HG03354 (cell line): ENCODE results near the gene KYNU.
"Not testable (repeated sequence)": the region's sequence is repeated elsewhere in the genome, so short reads cannot be mapped to it uniquely, and the experiment has no call there.

Source experiments
- ATAC-seq: cut with Tn5 transposase; IDR thresholded peaks from one replicate; pipeline ENCODE4 v1.9.1; 2021; ENCODE audit warnings: mild to moderate bottlenecking; ENCODE audit not compliant: unreplicated experiment, poor library complexity, severe bottlenecking

Gene KYNU

DNA sequence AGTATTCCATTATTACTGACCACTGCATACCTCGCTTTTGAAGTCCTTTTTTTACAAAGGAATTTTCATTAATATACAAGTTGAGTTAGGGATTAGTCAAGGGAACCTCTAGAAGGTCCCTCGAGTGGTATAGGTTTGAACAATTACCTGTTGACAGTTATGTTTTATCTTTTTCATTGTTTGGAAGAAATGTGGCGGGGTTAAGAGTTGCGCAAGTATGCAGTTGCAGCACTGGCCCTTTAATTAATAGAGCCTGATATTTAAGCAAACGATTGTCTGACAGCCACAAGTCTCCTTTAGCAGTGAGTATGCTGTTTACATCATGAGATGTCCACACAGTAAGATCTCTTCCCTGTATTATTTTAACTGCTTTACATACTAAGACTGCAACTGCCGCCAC is 24.3 kb downstream of the KYNU start:
- no peak for ATAC-seq

DNA sequence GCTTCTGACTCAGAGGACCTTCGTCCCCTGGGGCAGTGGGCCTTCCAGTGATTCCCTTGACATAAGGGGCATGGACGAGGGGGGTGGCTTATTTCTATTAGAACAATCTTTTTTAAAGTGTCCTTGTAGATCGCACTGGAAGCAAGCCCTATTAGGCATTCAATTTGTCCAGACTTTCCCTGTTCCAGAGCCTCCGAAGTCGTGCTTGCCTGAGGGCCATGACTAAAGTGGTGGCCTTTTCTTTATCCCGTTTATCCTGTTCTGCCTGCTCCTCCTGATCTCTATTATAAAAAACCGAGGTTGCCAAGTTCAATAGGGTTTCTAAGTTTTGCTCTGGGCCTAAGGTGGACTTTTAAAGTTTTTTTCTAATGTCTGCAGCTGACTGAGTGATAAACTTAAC is 26.3 kb downstream of the KYNU start:
- not testable (repeated sequence) for ATAC-seq

DNA sequence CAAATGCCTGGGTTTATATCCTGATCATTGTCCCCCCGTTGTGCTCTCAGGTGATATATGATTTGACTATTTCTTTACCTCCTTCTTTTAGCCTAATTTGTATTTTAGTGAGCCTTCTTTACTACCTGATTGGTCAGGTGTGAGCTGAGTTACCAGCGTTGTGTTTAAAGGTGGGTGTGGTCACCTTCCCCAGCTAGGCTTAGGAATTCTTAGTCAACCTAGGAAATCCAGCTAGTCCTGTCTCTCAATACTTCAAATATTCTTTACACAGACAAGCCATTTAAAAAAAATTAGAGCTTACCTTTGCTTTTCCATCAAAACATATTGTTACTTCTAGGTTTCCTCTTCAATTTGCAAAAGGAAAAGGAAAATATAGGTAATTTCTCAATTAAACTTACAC is 30.2 kb downstream of the KYNU start:
- no peak for ATAC-seq

GRCh38 chr2:142914507-142915313 is 37.2 kb downstream of the KYNU start:
- ATAC-seq, result peak; percentile 100

DNA sequence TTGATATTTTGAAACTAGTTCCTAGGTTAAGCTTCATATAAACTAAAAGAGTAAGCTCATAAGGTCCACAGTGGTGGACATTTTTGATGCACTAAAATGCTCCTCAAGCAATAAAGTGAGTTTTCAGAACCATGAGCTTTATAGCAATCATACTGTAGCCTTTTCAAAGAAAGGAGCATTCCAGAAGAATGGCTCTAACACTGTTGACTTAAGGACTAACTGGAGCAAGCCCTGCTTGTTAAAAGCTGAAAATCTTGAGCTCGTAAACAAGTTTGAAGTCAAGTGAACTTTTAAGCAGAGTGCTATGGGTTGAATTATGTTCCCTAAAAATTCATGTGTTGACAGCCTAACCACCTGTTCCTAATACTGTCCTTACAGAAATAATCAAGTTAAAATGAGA is 38.0 kb downstream of the KYNU start:
- no peak for ATAC-seq

DNA sequence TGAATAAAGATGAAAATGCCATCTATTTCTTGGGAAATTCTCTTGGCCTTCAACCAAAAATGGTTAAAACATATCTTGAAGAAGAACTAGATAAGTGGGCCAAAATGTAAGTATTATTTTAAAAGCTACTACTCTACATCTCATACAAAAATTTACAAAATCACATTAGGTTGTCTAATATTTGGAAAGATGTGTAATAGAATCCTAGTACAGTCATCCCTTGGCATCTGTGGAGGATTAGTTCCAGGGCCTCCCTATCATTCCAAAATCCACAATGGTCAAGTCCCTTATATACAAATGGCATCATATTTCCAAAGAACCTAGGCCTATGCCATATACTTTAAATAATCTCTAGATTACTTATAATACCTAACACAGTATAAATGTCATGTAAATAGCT is 41.2 kb downstream of the KYNU start:
- no peak for ATAC-seq

GRCh38 chr2:142920571-142920970 is 43.1 kb downstream of the KYNU start:
- no peak for ATAC-seq

DNA sequence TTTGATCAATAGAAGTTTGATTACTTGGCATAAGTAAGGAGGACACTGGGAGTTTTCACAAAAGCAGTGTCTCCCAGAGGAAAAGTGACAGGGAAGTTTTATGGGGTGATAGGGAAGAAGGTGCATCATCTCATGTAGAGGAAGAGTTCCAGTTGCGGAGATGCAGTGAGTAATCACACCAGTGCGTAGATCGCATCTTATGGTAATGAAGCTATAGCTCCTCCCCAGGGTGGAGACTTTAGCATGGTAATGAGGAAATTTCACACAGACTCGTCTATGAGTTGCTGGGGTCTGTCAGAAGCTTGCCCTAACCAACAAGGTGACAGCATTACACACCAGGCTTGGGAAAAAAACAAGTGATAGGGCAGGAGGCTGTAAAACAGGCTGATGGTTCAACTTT is 49.0 kb downstream of the KYNU start:
- ATAC-seq, result no peak

DNA sequence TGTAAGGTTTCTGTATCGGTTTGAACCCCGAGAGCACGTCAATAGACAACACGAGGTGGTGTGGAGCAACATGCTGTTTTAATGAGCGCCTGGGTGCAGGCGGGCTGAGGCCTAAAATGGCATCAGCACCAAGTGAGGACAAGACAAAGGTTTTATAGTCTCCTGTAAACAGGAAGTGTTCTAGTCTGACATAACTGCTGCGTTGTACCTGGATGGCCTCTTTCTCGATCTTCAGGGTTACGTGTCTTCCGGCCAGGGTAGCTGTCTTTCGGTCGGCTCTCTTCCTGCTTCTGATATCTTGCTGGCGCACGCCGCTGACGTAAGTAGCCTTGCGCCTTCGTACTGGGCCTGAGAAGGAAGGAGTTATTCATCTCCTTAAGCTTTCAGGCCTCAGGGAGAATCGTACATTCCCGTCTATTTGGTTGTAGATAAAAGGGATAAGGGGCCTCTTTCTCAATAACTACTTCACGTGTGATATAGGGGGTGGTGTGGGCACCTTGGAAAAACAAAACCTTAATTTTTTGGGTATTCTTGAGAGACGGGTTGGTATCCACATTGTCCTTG is 53.5 kb downstream of the KYNU start:
- ATAC-seq, result no peak

DNA sequence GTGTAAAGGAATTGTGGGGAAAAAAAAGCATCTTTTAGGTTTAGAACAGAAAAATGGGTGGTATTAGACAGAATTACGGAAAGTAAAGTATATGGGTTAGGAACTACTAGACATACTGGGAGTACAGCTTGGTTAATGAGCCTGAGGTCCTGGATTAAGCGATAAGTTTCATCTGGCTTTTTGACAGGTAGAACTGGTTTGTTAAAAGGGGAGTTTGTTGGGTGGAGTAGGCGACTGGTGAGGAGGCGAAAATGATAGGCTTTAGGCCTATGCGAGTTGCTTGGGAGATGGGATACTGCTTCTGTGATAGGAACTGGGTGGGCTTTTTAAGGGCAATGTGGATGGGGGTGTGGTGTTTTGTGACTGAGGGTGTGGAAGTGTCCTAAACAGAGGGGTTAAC is 56.5 kb downstream of the KYNU start:
- ATAC-seq, result no peak

DNA sequence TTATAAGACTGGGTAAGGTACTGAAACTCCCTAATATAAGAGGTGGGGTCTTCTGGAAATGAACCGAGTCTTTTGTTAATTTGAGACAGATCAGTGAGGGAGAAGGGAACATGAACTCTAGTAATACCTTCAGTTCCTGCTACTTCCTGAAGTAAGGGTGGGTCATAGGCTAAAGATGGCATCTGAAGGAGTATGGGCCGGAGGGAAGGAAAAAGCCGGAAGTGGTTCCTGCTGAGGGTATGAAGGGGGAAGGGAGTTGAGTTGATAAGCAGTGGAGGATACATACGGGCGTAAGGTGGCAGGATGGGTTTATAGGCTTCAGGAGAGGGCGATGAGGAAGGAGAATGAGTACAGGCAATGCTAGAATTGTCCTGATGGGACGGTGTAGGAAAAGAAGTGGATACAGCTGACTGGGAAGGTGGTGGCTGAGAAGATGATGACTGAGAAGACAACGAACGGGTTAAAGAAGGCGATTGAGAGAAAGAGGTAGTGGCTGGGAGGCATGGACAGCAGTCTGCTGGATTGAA is 58.2 kb downstream of the KYNU start:
- ATAC-seq, result no peak

DNA sequence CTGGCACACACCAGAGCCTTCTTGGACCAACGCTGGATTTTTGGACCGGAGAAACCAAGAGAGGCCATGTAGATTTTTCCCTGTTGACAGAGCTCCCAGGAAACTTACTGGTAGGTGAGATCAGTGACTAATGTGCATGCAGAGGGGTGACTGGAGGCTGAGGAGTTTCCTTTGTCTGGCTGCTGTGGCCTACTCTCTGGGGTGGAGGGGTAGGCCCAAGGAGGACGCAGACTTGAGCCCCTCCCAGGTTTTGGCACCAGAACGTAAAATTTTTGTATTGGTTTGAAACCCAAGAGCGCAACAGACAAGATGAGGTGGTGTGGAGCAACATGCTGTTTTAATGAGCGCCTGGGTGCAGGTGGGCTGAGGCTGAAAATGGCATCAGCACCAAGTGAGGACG is 59.2 kb downstream of the KYNU start:
- no peak for ATAC-seq

DNA sequence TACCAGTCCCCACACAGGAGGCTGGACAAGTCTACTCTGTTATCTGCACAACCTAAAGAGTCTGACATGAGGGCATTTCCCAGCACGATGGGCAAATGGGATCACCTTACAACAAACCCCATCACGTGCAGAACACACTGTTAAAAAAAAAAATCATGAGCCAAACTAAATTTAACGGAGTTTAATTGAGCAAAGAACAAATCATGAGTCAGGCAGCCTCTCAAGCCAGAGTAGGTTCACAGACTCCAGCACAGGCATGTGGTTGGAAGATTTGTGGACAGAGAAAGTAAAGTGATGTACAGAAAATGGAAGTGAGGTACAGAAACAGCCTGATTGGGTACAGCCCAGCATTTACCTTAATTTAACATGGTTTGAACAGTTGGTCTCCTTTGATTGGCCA is 59.9 kb downstream of the KYNU start:
- ATAC-seq, result no peak

DNA sequence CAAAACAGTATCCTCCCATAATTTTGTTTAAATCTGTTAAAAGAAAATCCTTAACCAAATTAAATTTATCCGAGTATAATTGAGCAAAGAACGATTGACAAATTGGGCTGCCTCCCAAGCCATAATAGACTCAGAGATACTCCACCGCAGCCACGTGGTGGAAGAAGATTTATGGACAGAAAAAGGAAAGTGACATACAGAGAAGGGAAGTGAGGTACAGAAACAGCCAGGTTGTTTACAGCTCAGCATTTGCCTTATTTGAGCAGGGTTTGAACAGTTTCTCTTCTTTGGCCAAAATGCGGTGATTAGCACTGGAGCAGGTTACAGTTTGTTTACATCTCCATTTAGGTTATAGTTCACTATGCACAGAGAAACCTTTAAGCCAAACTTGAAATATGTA is 60.8 kb downstream of the KYNU start:
- ATAC-seq, result no peak

DNA sequence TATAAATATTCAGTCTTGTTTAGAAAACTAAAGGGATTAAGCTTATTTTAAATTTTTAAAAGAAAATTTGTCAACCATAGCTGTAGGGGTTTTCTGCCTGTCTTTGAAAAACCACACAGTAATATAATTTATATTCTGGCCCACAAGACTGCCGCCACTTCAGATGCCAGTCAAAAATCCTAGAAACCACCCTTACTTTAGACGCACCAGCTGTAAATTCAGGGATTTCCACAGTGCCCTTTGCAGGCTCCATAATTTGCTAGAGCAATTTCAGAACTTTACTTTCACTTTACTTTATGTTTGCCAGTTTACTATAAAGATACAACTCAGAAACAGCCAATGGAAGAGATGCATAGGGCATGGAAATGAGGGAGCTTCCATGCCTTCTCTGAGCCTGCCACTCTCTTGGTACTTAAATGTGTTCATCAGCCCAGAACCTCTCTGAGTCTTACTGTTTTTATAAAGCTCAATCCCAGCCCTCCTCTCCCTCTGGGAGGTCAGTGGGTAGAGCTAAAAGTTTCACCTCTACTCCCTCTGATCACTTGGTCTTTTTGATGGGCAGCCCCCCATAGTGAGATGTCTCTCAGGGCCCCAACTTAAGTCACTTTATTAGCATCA is 63.3 kb downstream of the KYNU start:
- ATAC-seq, result no peak

- ATAC-seq, result no peak
Observed at GRCh38 chr2:142942690-142943089, 65.2 kb downstream of the KYNU start.

- ATAC-seq, result no peak
Observed at GRCh38 chr2:142944264-142944663, 66.8 kb downstream of the KYNU start.

- no peak for ATAC-seq
Observed at GRCh38 chr2:142944721-142945120, 67.3 kb downstream of the KYNU start.

GRCh38 chr2:142946941-142947340 is 69.5 kb downstream of the KYNU start:
- no peak for ATAC-seq

GRCh38 chr2:142948723-142949122 is 71.3 kb downstream of the KYNU start:
- not testable (repeated sequence) for ATAC-seq

GRCh38 chr2:142950323-142950722 is 72.9 kb downstream of the KYNU start:
- ATAC-seq, result not testable (repeated sequence)
